Peyer's patch (tissue), 4 donors: ENCODE measurements around the gene GNAO1. TPM values are rescaled to one million over a fixed set of nuclear protein-coding genes. Genes with fewer than 3 reads are reported as not detected.

ENCODE experiments used
- DNase-seq, 3 donors: peaks; one replicate each; pipeline ENCODE4 v3.0.0-alpha.2; 2017 to 2019
- H3K27ac ChIP-seq, 4 donors: fragments of 200-600 bp; sonication (generic); one replicate each; pipeline ENCODE4 v1.5.1; 2016 to 2019
- H3K27me3 ChIP-seq, 2 donors: fragments of 200-600 bp; sonication (generic); one replicate each; pipeline ENCODE4 v1.5.1; 2019
- H3K36me3 ChIP-seq, 3 donors: fragments of 200-600 bp; sonication (generic); one replicate each; pipeline ENCODE4 v1.5.1; 2016 to 2019
- H3K4me1 ChIP-seq, 4 donors: fragments of 200-600 bp; sonication (generic); one replicate each; pipeline ENCODE4 v1.5.1; 2016 to 2019
- H3K4me3 ChIP-seq, 4 donors: fragments of 200-600 bp; sonication (generic); 1 replicate in 3 of 4; 2 replicates in 1 of 4; pipeline ENCODE4 v1.5.1; 2016 to 2019; ENCODE audit warnings: mild to moderate bottlenecking in 1 of 4
- H3K9me3 ChIP-seq, 4 donors: fragments of 200-600 bp; sonication (generic); one replicate each; pipeline ENCODE4 v1.5.1; 2016 to 2019; ENCODE audit warnings: mild to moderate bottlenecking in 1 of 4
- POLR2A ChIP-seq, 2 donors: fragments of 450-650 bp; IDR thresholded peaks; one replicate each; pipeline ENCODE4 v1.5.1; 2017; ENCODE audit warnings: antibody characterized with exemption in 2 of 2, mild to moderate bottlenecking in 2 of 2, moderate library complexity in 2 of 2
- total RNA-seq, 4 donors: library from RNA; depleted of rRNA; stranded (reverse); fragments of >200 nt; gene quantifications; one replicate each; pipeline ENCODE4 v1.1.0, GENCODE V29; 2016
- TF ChIP-seq, protein P1 (sequence below), 6 experiments: fragments of 450-650 bp in 4 of 6; fragments of 200-600 bp in 2 of 6; sonication (generic) in 1 of 6; IDR thresholded peaks; one replicate each; pipeline ENCODE4 v1.5.1; 2017 to 2019; ENCODE audit warnings: antibody characterized with exemption in 6 of 6, mild to moderate bottlenecking in 3 of 6, moderate library complexity in 1 of 6

GNAO1 gene
- total RNA-seq, 4 donors from 2014 or later = 6.3 to 39.6 (median 7.3) TPM

DNA sequence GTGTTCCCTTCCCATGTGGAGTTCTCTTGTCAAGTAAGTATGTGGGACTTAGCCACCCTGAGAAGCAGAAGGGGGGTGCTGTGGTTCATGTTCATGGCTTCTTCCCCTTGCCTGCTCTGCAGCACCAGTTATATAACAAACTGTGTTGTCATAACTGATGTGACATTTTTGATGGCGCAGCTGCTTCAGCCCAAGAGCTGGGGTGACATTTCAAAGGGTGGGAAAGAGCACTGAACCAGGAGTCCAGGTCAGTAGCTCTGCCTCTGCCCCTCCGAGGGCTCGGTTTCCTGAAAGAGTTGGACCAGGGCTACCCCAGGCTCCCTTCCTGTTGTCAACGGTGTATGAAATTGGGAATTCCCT, 7.4 kb downstream of the GNAO1 start:
- H3K4me1 ChIP-seq = peaks cover 0 to 11% (median 9%) of the 10 kb centered on the region in 4 donors

DNA sequence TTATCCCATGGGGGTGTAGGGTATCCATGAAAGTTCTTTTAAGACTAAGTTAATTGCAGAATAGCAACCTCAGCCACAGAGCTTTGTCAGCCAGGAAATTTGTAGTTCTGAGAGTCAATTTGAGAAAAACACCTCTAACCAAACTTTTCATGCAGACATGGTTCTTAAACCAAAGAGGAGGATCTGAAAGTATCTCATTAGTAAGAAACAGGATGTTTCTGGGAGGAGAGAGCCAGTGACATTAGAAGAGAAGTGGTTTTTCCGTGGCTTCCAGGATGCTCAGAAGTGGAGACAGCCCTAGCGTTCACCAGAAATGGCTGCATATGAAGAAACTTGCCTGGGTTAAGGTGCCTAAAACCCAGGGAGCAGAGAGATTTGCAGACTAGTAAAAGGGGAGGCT, 7.9 kb downstream of the GNAO1 start:
- Histone ChIP-seq H3K36me3 (no peaks in the 10 kb centered on the region), H3K27ac (peak overlapping the region in 2 of 4 donors; percentile 1 to 26), H3K4me3 (no peak overlapping the region), H3K4me1 (peaks cover 0 to 7% (median 5%) of the 10 kb centered on the region in 4 donors), H3K27me3 (no peaks in the 10 kb centered on the region), H3K9me3 (no peaks in the 10 kb centered on the region)
- no peak for DNase-seq
- TF ChIP-seq, protein P1, sequence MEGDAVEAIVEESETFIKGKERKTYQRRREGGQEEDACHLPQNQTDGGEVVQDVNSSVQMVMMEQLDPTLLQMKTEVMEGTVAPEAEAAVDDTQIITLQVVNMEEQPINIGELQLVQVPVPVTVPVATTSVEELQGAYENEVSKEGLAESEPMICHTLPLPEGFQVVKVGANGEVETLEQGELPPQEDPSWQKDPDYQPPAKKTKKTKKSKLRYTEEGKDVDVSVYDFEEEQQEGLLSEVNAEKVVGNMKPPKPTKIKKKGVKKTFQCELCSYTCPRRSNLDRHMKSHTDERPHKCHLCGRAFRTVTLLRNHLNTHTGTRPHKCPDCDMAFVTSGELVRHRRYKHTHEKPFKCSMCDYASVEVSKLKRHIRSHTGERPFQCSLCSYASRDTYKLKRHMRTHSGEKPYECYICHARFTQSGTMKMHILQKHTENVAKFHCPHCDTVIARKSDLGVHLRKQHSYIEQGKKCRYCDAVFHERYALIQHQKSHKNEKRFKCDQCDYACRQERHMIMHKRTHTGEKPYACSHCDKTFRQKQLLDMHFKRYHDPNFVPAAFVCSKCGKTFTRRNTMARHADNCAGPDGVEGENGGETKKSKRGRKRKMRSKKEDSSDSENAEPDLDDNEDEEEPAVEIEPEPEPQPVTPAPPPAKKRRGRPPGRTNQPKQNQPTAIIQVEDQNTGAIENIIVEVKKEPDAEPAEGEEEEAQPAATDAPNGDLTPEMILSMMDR (IDR thresholded peaks at IDR 0.05) = no peak
- TF ChIP-seq POLR2A (IDR thresholded peaks at IDR 0.05) = no peak

More for the DNA sequence above, 7.4 kb downstream of the GNAO1 start:
- no peak overlapping the region for H3K4me3 ChIP-seq
- DNase-seq = no peak
- H3K9me3 ChIP-seq = no peaks in the 10 kb centered on the region
- H3K27ac ChIP-seq = peak overlapping the region in 2 of 4 donors; percentile 1 to 26
- TF ChIP-seq POLR2A (IDR thresholded peaks at IDR 0.05) = no peak
- TF ChIP-seq, protein P1 (IDR thresholded peaks at IDR 0.05) = no peak
- H3K27me3 ChIP-seq = no peaks in the 10 kb centered on the region
- H3K36me3 ChIP-seq = no peaks in the 10 kb centered on the region

DNA sequence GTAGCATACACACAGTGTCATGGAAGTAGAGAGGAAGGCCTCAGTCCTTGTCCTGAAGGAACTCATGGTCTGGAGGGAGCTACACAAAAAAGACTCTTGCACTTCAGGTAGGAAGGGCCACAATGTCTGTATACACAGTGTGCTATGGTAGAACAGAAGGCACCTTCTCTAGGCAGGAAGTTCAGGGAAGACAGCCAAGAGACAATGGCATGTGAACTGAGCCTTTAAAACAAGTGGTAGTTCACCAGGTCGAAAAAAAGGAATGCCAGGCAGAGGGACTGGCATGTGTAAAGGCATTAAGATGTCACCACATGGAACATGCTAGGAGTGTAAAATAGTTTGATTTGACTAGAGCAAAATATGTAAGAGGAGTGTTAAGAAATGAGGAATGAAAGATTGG, 9.7 kb downstream of the GNAO1 start:
- Histone ChIP-seq H3K4me1 (peaks cover 0 to 3% (median 0%) of the 10 kb centered on the region in 4 donors), H3K4me3 (no peak overlapping the region), H3K9me3 (no peaks in the 10 kb centered on the region), H3K27ac (no peak overlapping the region), H3K27me3 (no peaks in the 10 kb centered on the region), H3K36me3 (no peaks in the 10 kb centered on the region)
- TF ChIP-seq POLR2A (IDR thresholded peaks at IDR 0.05) = no peak
- TF ChIP-seq, protein P1 (IDR thresholded peaks at IDR 0.05) = no peak
- DNase-seq = no peak

DNA sequence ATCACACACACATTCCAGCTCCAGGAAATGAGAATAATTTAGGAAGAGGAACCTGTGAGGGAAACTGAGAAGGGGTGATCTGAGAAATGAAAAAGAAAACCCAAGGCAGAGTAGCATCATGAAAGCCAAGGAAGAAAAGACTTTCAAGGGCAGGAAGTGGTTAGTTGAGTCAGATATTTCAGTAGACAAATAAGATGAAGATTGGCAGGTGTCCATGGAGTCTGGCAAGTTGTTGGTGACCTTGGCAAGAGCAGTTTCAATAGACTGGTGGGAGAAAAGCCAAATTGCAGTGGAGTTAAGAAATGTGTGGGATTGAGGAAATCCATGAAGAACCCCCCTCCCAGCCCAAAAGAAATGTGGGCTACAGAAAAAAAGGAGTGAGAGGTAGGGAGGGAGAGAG, 10.7 kb downstream of the GNAO1 start:
- H3K4me1 ChIP-seq = peaks cover 0 to 3% (median 0%) of the 10 kb centered on the region in 4 donors

DNA sequence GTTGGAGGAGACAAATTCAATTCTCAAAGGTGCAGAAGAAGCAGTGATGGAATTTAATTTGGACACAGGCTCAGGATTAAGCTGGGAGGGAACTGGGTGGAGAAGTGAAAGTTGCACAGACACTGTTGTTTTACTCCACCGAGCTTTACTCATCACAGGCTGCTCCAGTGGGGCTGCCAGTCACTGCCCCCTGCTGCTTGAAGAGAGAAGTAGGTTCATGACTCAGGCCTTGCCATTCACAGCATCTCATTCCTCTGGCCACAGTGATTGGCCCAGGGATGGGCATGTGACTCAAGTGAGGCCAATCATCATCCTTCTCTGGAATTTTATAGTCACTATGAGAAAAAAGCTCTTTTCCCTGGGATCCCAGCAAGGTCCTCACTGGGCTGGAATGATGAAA, 11.8 kb downstream of the GNAO1 start:
- Histone ChIP-seq H3K4me3 (no peak overlapping the region), H3K27ac (peak overlapping the region in 1 of 4 donors; percentile 27), H3K36me3 (no peaks in the 10 kb centered on the region), H3K9me3 (no peaks in the 10 kb centered on the region), H3K27me3 (no peaks in the 10 kb centered on the region), H3K4me1 (peaks cover 0 to 3% (median 0%) of the 10 kb centered on the region in 4 donors)
- DNase-seq = peak in 2 of 3 donors; percentile 51 to 66
- TF ChIP-seq, protein P1 (IDR thresholded peaks at IDR 0.05) = peak in 3 of 6 experiments; percentile 15 to 42 (median 33)
- TF ChIP-seq POLR2A (IDR thresholded peaks at IDR 0.05) = no peak

More for the DNA sequence above, 10.7 kb downstream of the GNAO1 start:
- Histone ChIP-seq H3K27me3 (no peaks in the 10 kb centered on the region), H3K4me3 (no peak overlapping the region), H3K36me3 (no peaks in the 10 kb centered on the region), H3K9me3 (no peaks in the 10 kb centered on the region), H3K27ac (peak overlapping the region in 2 of 4 donors; percentile 19 to 27)
- DNase-seq = no peak
- TF ChIP-seq, protein P1 (IDR thresholded peaks at IDR 0.05) = no peak
- no peak for TF ChIP-seq POLR2A (IDR thresholded peaks at IDR 0.05)

DNA sequence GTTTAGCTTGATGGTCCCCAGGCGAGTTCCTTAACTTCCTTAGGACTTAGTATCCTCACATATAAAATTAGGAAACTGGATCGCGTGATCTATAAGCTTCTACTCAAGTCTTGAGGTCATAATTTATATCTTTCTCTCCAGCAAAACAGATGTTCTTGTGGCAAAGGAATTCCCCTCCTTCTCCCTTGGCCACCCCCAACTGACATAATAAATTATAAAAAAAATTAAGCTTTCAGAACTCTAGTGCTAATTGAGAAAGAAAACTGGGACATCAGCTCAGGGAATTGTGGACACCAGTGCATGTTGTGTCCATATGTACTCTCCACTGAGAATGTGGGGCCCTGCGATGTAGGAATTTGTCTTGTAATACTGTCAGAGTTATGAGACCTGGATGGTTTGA, 13.5 kb downstream of the GNAO1 start:
- no peaks in the 10 kb centered on the region for H3K36me3 ChIP-seq
- no peak overlapping the region for H3K4me3 ChIP-seq
- TF ChIP-seq, protein P1 (IDR thresholded peaks at IDR 0.05) = no peak
- no peak for TF ChIP-seq POLR2A (IDR thresholded peaks at IDR 0.05)
- DNase-seq = no peak
- no peaks in the 10 kb centered on the region for H3K27me3 ChIP-seq
- no peaks in the 10 kb centered on the region for H3K9me3 ChIP-seq
- peaks cover 0 to 3% (median 0%) of the 10 kb centered on the region in 4 donors for H3K4me1 ChIP-seq
- no peak overlapping the region for H3K27ac ChIP-seq
